HG02870 (cell line): ENCODE data around the gene KRTAP9-3.
"Not testable (repeated sequence)": the region's sequence is repeated elsewhere in the genome, so short reads cannot be mapped to it uniquely, and the experiment has no call there.

Experiments
- ATAC-seq: cut with Tn5 transposase; IDR thresholded peaks from one replicate; pipeline ENCODE4 v1.9.1; 2021; ENCODE audit warnings: mild to moderate bottlenecking, moderate library complexity; ENCODE audit not compliant: unreplicated experiment

The KRTAP9-3 gene

GRCh38 chr17:41249637-41250240 lies 17.5 kb downstream of the KRTAP9-3 start, which contains the start of gene KRTAP9-4:
Gene KRTAP9-4 (plus strand): TSS chr17:41249687. CDS start chr17:41249721, 34 bp downstream.
- not testable (repeated sequence) for ATAC-seq

- no peak for ATAC-seq
Measured at GRCh38 chr17:41251261-41251660, 19.0 kb downstream of the KRTAP9-3 start.

GRCh38 chr17:41254861-41255260 lies 22.6 kb downstream of the KRTAP9-3 start:
- ATAC-seq: no peak

GRCh38 chr17:41255381-41256290 lies 23.4 kb downstream of the KRTAP9-3 start, which contains the start of gene KRTAP9-9:
Gene KRTAP9-9 (plus strand): TSS chr17:41255384.
- not testable (repeated sequence) for ATAC-seq

- ATAC-seq: no peak
Measured at GRCh38 chr17:41256291-41256685, 24.0 kb downstream of the KRTAP9-3 start.

GRCh38 chr17:41258406-41258805 lies 26.2 kb downstream of the KRTAP9-3 start:
- ATAC-seq: no peak

GRCh38 chr17:41263212-41263611 lies 31.0 kb downstream of the KRTAP9-3 start:
- no peak for ATAC-seq

GRCh38 chr17:41264599-41264998 lies 32.4 kb downstream of the KRTAP9-3 start:
- ATAC-seq: no peak

- ATAC-seq: no peak
Measured at GRCh38 chr17:41265078-41265477, 32.8 kb downstream of the KRTAP9-3 start, which contains the start of gene KRTAP9-6. Gene KRTAP9-6 (plus strand): TSS chr17:41265378. CDS start chr17:41265378, 0 bp downstream.

- no peak for ATAC-seq
Measured at GRCh38 chr17:41267711-41268110, 35.5 kb downstream of the KRTAP9-3 start.

- not testable (repeated sequence) for ATAC-seq
Measured at GRCh38 chr17:41271323-41271722, 39.1 kb downstream of the KRTAP9-3 start.

- no peak for ATAC-seq
Measured at GRCh38 chr17:41271858-41272257, 39.6 kb downstream of the KRTAP9-3 start.

- not testable (repeated sequence) for ATAC-seq
Measured at GRCh38 chr17:41275648-41276190, 43.5 kb downstream of the KRTAP9-3 start, which contains the start of gene KRTAP9-7. Gene KRTAP9-7 (plus strand): TSS chr17:41275698. CDS start chr17:41275698, 0 bp downstream.

- ATAC-seq: no peak
Measured at GRCh38 chr17:41278176-41278955, 46.1 kb downstream of the KRTAP9-3 start.
